Measurements from ENCODE around the gene P2RX7.

GRCh38 chr12:121086781-121087295, 45.8 kb upstream of the P2RX7 start:
- TF ChIP-seq POLR2A (IDR thresholded peaks at IDR 0.05; ENCODE audit: low read depth, low read length) (no peak), CTCF (IDR thresholded peaks at IDR 0.05; ENCODE audit: extremely low read depth in 1 of 2, insufficient read depth in 1 of 2, low read depth in 1 of 2, low read length in 2 of 2) (no peak), EZH2 (IDR thresholded peaks at IDR 0.05; ENCODE audit: borderline replicate concordance, low read depth, low read length, severe bottlenecking) (no peak), MAX (IDR thresholded peaks at IDR 0.05; ENCODE audit: insufficient read depth, insufficient read length) (no peak)

Data from endothelial cell of umbilical vein (primary cell).